ENCODE results near the gene RPL41. TPM values are rescaled to one million over a fixed set of nuclear protein-coding genes. Genes with fewer than 3 reads are reported as not detected.
"Not testable (repeated sequence)": the region's sequence is repeated elsewhere in the genome, so short reads cannot be mapped to it uniquely, and the experiment has no call there.

Gene RPL41
- total and polyA plus RNA-seq, 11 donors = 533 to 4,466 (median 1,999) TPM

DNA sequence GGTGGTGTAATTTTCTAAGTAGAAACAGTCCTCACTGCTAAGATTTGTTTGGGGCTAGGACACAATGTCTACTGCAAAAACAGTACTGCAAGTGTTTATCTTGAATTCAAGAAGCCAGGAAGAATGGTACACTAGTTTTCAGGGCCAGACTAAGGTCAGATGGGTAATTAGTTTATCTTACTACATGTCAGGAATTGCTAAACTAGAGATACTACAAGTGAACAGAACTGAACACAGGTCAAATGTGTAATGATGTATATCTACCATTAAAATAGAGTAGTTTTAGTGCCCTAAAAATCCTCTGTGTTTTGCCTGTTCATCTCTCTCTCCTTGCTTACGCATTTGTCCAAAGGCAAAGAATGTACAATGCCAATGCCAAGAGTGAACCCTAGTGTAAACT is 2.3 kb upstream of the RPL41 start:
- no peaks in the 10 kb centered on the region for H3K9me3 ChIP-seq
- intact Hi-C loops (cut with DNase I) = loop anchor here in 2 of 10 donors (5.0 to 10.0 kb wide), 2 partner anchors 69 to 377 kb away; partner anchors contain the start of gene RPS26 (in 1 of the 2)
- H3K36me3 ChIP-seq = peaks cover 0 to 57% (median 49%) of the 10 kb centered on the region in 9 donors
- no peak for ATAC-seq
- H3K4me3 ChIP-seq = no peak overlapping the region
- TF ChIP-seq CTCF (IDR thresholded peaks at IDR 0.05) (no peak), POLR2A (IDR thresholded peaks at IDR 0.05) (no peak)
- no peak overlapping the region for H3K27ac ChIP-seq
- WGBS, 4 donors = 93 to 97% (median 95%) methylated on average over 1 of the region's 1 CpG
- DNase-seq = no peak
- H3K4me1 ChIP-seq = peaks cover 0 to 19% (median 11%) of the 10 kb centered on the region in 12 donors
- H3K27me3 ChIP-seq = no peaks in the 10 kb centered on the region

DNA sequence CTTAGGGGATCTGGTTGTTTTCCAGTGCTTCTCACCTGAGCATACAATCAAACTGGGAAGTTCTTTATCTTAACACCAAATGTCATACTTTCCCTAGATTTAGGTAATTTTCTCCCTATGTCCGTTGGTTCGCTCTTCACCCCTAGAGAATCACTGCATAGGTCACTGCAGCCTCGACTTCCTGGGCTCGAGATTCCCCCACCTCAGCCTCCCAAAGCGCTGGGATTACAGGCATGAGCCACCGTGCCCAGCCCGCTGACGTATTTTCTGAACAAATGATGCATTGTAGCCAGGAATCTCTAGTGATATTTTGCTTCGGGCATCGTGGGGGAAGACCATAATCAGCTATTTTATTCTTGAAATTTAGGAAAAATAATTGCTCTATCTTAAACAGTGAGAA is 1.1 kb upstream of the RPL41 start:
- Histone ChIP-seq H3K27ac (peak overlapping the region; percentile 72 to 98 (median 93)), H3K36me3 (peaks cover 0 to 46% (median 37%) of the 10 kb centered on the region in 9 donors), H3K9me3 (no peaks in the 10 kb centered on the region), H3K4me1 (peaks cover 0 to 30% (median 23%) of the 10 kb centered on the region in 12 donors), H3K4me3 (peak overlapping the region in 11 of 12 donors; percentile 66 to 95 (median 79)), H3K27me3 (no peaks in the 10 kb centered on the region)
- intact Hi-C loops (cut with DNase I) = loop anchor here in 4 of 10 donors (5.0 to 10.0 kb wide), 5 partner anchors 42 to 202 kb away; partner anchors contain the start of genes MYL6 (in 3 of the 4), RPS26 (in 2 of the 4), SUOX (in 2 of the 4) and CNPY2 (in 1 of the 4)
- DNase-seq (no peak), ATAC-seq (no peak)
- WGBS, 4 donors = 29 to 52% (median 46%) methylated on average over 10 of the region's 10 CpGs
- no peak for TF ChIP-seq CTCF (IDR thresholded peaks at IDR 0.05)
- no peak for TF ChIP-seq POLR2A (IDR thresholded peaks at IDR 0.05)

GRCh38 chr12:56117082-56117706 is 761 bp downstream of the RPL41 start:
- H3K4me1 ChIP-seq = peaks cover 0 to 45% (median 25%) of the 10 kb centered on the region in 12 donors
- DNase-seq, H3K27me3 ChIP-seq, ATAC-seq, H3K9me3 ChIP-seq: not testable (repeated sequence)
- peak overlapping the region; percentile 58 to 95 (median 78) for H3K4me3 ChIP-seq
- H3K36me3 ChIP-seq = peaks cover 0 to 46% (median 34%) of the 10 kb centered on the region in 9 donors
- intact Hi-C loops (cut with DNase I) = loop anchor here in 4 of 10 donors (5.0 to 10.0 kb wide), 5 partner anchors 40 to 200 kb away; partner anchors contain the start of genes MYL6 (in 3 of the 4), RPS26 (in 2 of the 4), SUOX (in 2 of the 4) and CNPY2 (in 1 of the 4)
- peak overlapping the region; percentile 72 to 98 (median 93) for H3K27ac ChIP-seq
- 3 to 7% (median 5%) methylated on average over 12 to 16 of the region's 16 CpGs for WGBS, 4 donors

DNA sequence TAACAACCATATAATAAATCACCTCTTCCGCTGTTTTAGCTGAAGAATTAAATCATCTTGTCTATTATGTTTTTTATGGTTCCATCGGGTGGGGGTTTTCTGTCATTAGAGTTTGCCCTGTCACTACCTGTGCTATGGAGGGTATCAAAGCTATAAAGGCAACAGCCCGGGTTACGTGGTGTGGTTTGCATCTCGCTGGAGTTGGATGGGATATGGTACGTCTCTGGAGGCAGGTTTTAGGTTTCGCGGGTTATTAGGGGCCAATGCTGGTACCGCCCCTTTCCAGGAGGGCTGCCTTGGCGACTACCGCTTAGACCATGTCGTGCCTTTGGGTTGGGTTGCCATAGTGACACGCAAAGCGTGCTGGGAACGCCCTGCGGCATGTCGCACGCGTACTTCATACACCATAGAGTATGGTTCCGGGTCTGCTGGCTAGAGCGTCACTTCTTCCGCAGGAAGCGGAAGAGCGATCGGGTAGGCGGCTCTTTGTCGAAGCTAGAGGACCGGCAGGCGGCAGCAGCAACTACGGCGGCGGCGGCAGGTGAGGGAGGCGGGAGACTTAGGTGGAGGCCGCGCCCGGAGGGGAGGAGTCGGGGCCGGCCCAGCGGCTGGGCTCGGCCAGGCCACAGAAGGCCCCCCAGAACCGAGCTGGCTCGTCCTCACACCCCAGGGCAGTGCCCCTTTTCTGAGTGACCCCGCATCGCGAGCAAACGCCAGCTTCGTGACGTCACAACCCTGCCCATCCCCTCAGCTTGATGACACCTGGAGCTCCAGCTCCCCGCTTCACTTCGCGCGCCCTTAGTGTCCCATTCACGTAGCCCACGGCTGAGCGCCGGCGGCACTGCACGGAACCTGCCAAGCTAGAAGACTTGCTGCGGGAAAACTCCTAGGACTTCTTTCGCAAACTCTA is 1.6 kb downstream of the RPL41 start, which contains the start of gene ZC3H10:
ZC3H10 (plus strand) TSS at position 489 of the 910 bp plus-strand sequence. CDS start 2,297 bp downstream, outside the sequence.
- H3K9me3 ChIP-seq = no peaks in the 10 kb centered on the region
- DNase-seq = peak; percentile 96 to 99 (median 97)
- TF ChIP-seq CTCF (IDR thresholded peaks at IDR 0.05) = peak in 11 of 12 donors; percentile 24 to 80 (median 57)
- peak in 1 of 2 donors; percentile 89 for TF ChIP-seq POLR2A (IDR thresholded peaks at IDR 0.05)
- H3K27me3 ChIP-seq = no peaks in the 10 kb centered on the region
- intact Hi-C loops (cut with DNase I) = loop anchor here (1.0 to 10.0 kb wide), 11 partner anchors 39 to 199 kb away; partner anchors contain the start of genes MYL6 (in 6 of the 10), SMARCC2 (in 6 of the 10), NABP2 (in 4 of the 10) and RPS26 (in 2 of the 10)
- H3K4me1 ChIP-seq = peaks cover 0 to 53% (median 25%) of the 10 kb centered on the region in 12 donors
- 1% methylated on average over 39 to 61 of the region's 61 CpGs for WGBS, 4 donors
- H3K4me3 ChIP-seq = peak within 1 kb of the TSS; percentile 65 to 95 (median 78)
- peaks cover 0 to 46% (median 26%) of the 10 kb centered on the region in 9 donors for H3K36me3 ChIP-seq
- peak; percentile 86 to 92 (median 87) for ATAC-seq
- peak within 1 kb of the TSS; percentile 72 to 98 (median 94) for H3K27ac ChIP-seq

All from heart left ventricle (tissue), 16 donors.